HG03460 (cell line): Measurements from ENCODE around the gene SLC6A7.

Experiments
- ATAC-seq: cut with Tn5 transposase; IDR thresholded peaks from one replicate; pipeline ENCODE4 v1.9.1; 2021; ENCODE audit not compliant: unreplicated experiment

SLC6A7 gene

GRCh38 chr5:150255659-150256409 lies 66.0 kb downstream of the SLC6A7 start:
- no peak for ATAC-seq

- no peak for ATAC-seq
These were observed 66.7 kb downstream of the SLC6A7 start for GRCh38 chr5:150256410-150257064.

GRCh38 chr5:150257424-150257823 lies 67.6 kb downstream of the SLC6A7 start:
- ATAC-seq, result no peak

- no peak for ATAC-seq
These were observed 68.3 kb downstream of the SLC6A7 start for GRCh38 chr5:150258130-150258529.
